Measurements from ENCODE around the gene UBAC1.

DNA sequence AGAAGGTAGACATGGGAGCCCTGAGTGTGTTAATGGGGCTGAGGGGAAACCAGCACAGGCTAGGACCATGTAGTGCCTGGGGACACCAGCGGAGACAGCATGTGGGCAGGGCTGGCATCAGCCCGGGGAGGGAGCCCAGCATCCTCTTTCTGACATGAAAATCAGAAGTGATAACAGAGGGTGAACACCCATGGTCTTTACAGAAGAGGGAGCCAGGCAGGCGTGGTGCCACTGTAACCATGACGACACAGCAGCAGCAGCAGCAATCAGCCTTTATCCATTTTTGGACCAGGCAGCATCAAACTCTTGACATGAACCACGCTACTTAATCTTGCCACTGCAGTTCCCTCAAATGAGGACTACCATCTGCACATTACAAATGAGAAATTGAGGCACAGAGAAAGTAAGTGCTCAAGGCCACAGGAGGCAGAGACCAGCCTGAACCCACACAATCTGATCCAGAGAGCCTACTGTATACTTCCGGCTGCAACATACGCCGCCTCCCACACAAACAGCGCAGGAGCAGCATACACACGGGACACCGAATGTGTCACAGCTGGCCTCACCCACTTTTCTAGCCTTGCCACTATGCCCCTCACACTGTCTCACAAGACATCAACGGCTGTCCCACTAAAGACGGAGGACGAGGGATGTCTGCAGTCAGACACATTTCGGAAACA is 77.6 kb downstream of the UBAC1 start:
- TF ChIP-seq EZH2 (IDR thresholded peaks at IDR 0.05) (no peak), POLR2AphosphoS5 (IDR thresholded peaks at IDR 0.05; ENCODE audit: borderline replicate concordance, low read depth, low read length) (no peak), FOXP2 (optimal IDR thresholded peaks at IDR 0.05; ENCODE audit: control extremely low read depth, extremely low read length, insufficient read depth) (no peak)

All from SK-N-MC (cell line).